Loucy (cell line): ENCODE results near the gene NXPH2.

ENCODE experiments used
- CTCF ChIP-seq: fragments of 200-600 bp; sonication (generic); conservative IDR thresholded peaks from 2 replicates; pipeline ENCODE4 v1.5.1; 2014; ENCODE audit warnings: mild to moderate bottlenecking, antibody characterized with exemption, low read length
- EZH2phosphoT487 ChIP-seq: fragments of 200-600 bp; IDR thresholded peaks from 2 replicates; pipeline ENCODE4 v1.6.1; 2018; ENCODE audit warnings: antibody characterized with exemption, mild to moderate bottlenecking, moderate library complexity, borderline replicate concordance

- TF ChIP-seq CTCF (no peak), EZH2phosphoT487 (no peak)
Observed at GRCh38 chr2:138732651-138733050, 47.5 kb downstream of the NXPH2 start.
